Astrocyte of the hippocampus (primary cell): ENCODE data around the gene HORMAD2.
"Not testable (repeated sequence)": the region's sequence is repeated elsewhere in the genome, so short reads cannot be mapped to it uniquely, and the experiment has no call there.

Experiments
- DNase-seq: peaks from one replicate; pipeline ENCODE4 v3.0.0; 2011; ENCODE audit warnings: low read depth, low spot score

Gene HORMAD2

DNA sequence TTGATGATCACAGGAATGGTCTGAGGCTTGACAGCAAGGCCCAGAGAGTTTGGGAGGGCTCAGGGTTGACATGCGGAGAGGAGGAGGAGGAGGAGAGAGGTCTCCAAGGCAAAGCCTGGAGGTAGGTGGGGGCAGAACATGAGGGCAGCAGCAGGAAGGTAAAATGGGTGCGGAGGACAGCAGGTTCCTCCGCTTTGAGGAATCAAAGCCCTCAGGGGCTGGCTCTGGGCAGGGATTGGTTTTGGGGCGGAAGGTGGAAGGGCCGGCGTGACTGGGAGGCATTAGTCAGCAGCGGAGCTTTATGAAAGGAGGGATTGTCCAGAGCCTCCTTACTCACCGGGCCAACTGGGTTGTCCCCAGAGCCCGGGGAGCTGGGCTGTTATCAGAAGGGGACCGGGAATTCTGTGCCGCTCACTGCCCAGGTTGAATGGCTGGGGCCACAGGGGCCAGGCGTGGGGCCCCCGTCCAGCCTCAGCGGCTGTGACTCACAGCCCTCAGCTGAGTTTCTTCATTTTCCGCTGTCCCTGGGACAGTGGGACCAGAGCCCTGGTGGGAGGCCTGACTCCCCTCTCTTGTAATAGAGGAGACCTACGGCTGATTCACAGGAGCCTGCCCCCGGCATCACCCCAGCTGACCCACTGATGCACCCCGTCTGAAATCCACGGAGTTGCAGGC, 130.1 kb downstream of the HORMAD2 start:
- DNase-seq: peak; percentile 91

DNA sequence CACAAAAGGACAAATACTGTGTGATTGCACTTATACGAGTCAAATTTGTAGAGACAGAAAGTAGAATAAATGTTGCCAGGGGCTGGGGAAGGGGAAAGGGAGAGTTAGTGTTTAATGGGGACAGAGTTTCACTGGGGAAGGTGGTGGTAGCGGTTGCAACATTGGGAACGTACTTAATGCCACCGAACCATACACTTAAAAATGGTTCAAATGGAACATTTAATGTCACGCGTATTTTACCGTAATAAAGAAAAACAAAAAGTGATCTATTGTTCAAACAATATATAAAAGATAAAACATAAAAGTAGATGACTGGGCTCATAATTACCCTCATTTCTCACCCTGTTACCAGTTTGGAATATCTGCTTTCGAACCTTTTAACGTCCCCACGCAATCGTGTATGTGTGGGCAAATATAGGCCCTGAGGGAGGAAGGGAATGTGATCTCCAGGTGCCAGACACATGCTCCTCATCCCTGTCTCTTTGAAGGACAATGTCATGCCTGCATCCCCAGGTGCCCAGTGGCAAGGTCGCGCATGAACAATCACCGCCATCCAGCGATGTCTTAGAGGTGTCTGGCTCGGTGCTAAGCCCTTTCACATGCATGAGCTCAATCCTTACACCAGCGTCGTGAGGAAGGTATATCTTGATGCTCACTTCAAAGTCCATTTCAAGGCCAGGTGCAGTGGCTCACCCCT, 131.0 kb downstream of the HORMAD2 start:
- no peak for DNase-seq

DNA sequence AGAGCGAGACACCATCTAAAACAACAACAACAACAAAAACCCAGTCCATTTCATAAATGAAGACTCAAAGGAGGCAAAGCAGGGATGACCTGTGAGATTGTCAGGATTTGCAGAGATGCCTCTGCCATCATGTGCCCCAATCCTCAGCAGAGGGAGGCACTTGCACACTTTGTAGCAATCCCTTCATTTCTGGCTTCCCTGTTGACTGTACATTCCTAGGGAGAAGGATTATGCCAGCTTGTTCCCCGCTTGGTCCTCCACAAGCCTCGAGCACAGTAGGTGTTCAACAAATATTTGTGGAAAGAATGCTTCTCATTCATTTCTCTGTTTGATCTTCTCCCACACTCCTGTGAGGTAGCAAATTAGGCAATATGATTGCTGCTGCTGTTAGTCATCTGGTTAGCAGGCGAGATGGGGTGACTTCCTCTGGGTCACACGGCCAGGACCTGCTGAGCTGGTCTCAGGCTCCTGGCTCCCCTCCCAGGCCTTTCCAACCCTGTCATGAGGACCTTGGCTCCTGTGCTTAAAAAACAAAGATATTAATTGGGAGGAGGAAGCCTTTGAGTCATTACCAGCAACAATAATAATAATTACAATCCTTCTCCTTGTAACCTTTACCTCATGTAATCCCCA, 132.2 kb downstream of the HORMAD2 start:
- peak; percentile 95 for DNase-seq

DNA sequence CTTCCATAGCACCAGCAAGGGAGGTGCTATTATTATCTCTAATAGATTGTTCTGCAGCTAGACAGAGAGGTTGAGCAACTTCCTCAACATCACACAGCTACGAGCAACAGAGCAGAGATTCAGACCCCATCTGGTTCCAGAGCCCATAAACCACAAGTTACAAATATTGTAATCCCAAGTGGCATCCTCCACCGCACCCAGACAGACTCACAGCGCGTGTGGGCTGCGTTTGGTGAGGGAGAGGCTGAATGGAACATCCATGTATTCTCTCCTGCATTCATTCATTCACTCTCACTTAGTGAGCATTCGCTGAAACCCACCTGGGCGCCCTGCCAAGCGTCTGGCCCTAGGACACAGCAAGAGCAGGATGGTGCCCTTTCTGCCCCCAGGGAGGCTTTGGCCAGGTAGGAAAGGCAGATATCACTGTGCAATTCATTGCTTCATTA, 132.8 kb downstream of the HORMAD2 start:
- no peak for DNase-seq

DNA sequence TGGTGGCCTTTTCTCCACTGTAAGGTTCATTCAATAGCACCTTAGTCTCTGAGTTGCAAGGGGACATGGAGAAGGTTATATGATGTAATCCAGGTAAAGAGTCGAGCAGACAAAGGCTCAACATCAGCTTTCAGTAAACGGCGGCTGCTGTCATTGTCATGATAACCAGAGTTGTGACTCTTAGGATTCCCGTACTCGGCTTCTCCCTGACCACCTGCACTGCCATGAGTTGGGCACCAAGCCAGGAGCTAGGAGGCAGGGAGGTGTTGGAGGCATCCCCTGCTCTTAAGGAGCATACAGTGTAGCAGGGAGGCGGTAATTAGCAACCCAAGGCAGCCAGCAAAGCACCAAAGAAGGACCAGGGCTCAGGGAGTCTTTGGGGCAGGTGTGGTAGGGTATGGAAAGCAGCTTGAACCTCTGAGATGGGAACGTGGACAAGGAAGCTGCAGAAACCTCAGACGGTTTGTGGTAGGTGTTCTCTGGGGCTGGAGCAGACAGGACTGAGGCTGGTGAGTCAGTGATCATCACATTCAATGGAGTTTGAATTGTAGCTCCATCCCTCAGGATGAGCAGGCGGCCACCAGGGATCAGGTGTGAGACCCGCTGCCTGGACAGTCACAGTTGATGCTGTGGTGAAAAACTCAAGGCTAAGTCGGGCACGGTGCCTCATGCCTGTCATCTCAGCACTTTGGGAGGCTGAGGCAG, 134.6 kb downstream of the HORMAD2 start:
- no peak for DNase-seq

DNA sequence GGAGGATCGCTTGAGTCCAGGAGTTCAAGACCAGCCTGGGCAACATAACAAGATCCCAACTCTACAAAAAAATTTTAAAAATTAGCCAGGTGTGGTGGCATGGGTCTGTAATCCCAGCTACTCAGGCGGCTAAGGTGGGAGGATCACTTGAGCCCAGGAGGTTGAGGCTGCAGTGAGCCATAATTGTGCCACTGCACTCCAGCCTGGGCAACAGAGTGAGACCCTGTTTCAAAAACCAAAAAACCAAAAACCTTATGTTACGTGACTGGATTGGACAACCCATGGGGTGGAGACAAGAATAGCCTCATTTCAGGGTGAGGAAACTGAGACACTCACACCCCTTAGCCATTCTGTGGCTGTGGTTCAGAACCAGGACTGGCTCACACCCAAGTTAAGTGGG, 136.0 kb downstream of the HORMAD2 start:
- DNase-seq: not testable (repeated sequence)

DNA sequence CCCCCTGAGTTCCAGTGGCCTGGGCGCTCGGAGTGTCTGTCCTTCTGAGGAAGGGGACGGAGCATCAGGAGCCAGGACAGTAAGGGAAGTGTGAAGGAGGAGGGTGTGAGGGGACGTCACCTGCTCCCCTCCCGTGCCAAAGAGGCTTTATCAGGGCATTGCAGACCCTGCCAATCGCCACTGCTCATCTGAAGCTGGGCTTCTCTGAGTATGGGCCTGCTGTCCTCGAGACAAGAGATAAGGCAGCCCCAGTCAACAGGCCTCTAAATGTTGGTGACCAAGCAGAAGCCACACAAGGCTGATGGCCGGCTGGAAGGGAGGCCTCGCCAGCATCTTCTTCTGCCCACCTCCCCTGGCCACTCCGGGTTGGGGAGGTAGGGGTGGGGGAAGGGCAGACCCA, 136.4 kb downstream of the HORMAD2 start:
- no peak for DNase-seq

DNA sequence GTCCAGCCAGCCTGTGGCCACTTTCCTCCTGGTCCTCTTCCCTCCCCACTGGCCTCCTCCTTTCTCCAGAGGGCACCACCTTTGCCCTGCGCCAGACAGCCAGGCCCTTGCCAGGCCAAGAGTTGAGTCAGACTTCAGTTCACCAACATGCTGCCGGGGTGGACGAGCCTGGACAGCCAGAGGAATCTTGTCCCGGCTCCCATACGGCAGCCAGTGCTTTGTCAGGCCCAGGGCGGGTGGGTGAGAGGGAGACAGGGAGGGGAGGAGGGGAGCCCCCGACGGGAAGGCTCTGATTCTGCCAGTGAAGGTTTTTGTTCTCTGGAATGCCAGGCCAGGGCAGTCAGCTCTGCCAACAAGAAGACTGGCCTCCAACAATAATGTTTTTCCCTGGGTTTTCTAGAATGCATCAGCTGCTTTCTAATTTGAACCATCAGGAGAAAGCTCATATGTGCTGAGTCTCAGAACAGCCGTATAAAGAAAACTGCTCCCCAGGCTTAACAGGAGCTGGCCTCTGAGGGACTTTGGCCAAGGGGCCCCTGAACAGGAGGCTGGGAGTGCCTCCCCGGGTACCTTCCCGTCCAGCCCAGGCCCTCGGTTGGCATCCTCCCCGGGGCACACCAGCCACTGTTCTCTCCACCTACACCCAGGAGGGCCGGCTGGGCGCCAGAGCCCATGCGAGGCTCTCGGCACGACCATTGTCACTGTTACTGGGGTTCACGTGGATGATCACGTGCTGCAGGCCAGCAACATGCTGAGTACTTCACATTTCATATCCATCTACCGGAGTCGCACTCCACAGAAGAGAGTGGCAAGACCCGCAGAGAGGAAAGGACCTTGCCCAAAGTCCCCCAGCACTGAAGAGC, 137.7 kb downstream of the HORMAD2 start:
- DNase-seq: peak; percentile 90

DNA sequence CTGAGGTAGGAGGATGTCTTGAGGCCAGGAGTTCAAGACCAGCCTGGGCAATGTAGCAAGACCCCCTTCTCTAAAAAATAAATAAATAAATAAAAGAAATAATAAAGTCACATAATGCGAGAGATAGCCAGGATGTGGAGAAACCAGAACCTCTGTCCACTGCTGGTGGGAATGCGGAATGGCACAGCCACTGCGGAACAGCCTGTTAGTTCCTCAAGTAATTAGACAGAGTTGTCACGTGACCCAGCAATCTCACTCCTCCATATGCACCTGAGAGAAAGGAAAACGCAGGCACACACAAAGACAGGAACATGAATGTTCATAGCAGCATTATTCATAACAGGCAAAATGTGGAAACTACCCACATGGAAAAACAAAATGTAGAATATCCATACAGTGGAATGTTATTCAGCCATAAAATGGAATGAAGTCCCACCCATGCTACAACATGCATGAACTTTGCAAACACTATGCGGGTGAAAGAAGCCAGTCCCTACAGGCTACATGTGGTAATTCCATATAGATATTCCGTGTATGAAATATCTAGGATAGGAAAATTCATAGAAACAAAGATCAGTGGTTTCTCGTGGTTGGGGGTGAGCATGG, 138.9 kb downstream of the HORMAD2 start:
- no peak for DNase-seq

DNA sequence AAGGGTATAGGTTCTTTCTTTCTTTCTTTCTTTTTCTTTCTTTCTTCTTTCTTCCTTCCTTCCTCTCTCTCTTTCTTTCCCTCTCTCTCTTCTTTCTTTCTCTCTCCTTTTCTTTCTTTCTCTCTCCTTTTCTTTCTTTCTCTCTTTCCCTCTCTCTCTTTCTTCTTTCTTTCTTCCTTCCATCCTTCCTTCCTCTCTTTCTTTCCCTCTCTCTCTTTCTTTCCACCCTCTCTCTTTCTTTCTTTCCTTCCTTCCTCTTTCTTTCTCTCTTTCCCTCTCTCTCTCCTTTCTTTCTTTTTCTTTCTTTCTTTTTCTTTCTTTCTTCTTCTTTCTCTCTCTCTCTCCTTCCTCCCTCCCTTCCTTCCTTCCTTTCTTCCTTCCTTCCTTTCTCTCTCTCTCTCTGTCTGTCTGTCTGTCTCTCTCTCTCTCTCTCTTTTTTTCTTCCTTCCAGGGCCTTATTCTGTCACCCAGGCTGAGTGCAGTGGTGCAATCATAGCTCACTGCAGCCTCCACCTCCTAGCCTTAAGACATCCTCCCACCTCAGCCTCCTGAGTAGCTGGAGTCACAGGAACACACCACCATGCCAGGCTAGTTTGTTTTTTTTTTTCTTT, 139.5 kb downstream of the HORMAD2 start:
- no peak for DNase-seq

DNA sequence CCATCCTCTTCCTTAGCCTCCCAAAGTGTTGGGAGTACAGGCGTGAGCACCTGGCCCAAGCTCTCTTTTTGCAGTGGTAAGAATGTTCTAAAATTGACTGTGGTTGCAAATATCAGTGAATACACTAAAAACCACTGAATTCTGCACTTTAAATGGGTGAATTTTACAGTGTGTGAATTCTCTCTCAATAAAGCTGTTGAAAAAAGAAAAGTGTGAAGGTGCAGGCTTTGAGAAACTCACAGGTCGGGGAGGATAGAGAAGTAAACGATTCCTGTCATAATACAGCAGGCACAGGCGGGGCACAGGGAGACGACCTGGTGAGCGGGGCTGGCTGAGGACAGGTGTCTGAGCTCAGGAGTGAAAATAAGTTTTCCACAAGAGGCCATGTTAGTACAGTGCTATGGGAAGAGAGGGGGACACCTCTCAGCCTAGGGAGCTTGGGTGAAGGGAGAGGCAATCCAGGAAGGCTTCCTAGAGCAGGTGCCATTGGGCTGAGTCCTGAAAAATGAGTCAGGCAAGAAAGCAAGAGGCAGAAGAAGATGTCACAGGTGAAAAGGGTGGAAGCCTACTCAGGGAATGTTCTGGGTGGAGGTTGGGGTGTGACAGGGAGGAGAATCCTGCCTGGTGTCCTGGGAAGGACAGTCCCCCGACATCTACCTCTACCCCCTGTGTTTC, 140.2 kb downstream of the HORMAD2 start:
- no peak for DNase-seq

DNA sequence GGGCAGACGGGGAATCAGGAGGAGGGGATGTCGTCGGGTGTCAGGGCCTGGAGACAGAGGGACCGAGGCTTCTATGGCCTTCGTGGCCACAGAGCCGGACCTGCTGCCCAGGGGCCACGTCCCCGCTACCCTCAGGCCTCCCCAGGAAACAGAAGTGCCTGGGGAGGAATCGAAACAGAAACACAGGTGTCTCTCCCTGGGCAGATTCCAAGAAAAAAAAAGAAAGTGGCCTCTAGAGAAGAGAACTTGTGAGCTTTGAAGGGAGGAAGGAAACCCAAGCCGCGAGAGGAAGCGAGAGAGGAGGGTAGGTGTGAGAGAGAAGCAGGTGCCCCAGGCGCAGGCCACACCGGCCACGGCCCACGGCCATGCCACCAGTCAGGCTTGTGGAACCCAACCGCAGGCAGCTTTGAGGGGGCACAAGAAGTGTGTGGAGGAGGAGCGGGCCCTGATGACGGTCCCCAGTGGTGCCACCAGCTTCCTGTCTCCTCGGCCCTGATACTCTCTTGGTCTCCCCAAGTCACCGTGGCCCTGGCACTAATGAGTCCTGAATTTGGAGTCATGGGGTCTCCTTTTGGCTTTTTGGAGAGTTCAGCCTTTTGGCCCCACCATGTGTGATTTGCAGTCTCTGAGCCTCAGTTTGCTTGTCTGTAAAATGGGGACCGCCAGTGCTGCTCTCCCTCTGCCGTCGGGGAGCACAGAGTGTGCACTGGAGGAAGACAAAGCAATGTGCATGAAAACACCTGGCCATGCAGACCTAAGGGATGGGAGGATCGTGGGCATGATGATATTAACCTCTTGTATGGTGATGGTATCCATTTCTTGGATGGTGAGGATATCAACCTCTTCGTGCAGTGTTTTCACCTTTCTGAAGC, 141.1 kb downstream of the HORMAD2 start:
- no peak for DNase-seq

DNA sequence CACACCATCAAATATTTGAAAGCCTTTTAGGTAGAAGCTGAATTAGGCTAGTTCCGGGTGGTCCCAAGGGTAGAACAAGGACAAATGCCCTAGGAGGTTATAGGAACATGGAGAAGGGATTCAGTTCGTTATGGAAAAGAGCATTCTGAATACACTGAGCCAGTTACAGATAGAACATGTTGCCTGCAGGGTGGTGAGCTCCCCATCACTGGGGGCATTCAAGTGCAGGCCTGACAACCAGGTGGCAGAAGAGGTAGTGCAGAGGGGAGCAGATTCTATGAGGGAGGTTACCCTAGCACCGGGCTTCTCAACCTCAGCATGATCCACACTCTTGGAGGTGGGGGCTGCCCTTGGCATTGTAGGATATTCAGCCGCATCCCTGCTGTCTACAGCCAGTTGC, 142.1 kb downstream of the HORMAD2 start:
- no peak for DNase-seq

DNA sequence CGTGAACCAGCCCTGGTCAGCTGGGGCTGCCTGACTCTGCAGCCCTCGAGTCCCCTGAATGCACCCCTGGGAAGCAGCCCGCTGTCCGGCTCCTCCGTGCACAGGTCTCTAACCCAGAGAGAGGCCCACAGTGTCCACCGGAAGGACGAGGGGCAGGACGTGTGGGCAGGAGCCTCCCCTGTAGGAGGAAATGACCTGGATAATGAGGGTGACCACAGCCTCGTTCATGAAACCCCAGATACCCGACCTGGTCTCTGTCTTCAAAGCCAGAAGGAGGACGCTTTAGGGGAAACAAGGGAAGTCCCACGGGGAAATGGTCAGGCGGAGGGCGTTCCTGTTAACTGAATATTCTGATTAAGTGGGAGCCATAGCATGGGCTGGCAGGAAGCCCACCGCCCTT, 143.0 kb downstream of the HORMAD2 start:
- DNase-seq: no peak

DNA sequence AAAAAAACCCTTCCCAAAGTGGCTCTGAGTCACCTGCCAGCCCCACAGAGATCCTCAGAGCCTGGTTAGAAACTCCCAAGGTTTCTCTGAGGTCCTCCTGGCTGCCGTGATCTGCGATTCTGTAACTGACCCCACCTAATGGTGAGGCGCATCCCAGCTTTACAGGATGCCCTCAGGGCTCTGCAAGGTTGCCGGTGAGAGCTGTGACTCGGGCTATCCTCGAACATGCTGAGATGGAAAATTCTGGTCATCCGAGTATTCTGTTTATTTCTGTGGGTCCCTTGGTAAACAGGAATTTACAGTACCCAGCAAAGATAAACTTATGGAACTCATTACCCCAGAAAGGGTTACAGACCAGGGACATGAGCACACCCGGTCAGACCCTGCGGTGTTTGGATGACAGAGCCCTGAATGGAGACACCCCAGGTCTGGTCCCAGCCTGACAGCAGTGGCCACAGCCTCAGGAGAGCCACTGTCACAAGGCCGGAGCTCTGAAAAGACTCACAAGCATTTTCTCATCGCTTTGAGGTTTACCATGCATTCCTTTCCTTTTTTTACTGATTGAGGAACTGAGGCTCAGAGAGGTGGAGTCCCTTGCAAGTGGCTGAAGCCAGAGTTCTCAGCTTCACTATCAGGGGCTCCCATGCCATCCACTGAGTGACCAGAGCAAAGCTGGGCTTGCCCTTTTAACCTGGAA, 144.0 kb downstream of the HORMAD2 start:
- peak; percentile 78 for DNase-seq

DNA sequence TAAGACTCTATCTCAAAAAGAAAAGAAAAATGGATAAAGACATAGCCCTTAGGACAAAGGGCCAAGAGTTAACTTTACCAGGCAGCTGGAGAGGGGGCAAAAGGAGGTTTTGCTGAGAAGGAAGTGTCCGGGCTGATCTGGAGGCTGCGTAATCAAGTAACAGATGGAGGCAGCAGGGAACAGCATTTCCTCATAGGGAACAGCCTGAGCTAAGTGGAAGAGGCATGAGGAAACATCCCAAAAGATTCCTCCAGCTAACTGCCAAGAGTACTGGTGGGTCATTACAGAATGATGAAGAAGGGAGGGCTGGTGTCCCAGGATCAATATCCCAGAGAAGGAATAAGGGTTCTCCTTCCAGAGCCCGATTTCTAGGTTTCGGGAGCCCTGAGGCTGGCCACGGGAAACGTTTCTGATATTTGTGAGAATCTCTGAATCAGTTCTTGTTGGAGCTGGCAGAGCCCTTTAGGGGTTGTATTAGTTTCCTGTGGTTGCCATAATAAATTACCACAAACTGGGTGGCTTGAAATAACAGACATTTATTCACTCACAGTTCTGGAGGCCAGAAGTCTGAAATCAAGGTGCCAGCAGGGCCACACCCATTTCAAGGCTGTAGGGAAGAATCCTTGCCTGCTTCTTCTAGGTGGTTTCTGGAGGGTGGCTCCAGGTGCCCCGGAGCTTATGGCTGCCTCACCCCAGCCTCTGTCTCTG, 145.1 kb downstream of the HORMAD2 start:
- no peak for DNase-seq

DNA sequence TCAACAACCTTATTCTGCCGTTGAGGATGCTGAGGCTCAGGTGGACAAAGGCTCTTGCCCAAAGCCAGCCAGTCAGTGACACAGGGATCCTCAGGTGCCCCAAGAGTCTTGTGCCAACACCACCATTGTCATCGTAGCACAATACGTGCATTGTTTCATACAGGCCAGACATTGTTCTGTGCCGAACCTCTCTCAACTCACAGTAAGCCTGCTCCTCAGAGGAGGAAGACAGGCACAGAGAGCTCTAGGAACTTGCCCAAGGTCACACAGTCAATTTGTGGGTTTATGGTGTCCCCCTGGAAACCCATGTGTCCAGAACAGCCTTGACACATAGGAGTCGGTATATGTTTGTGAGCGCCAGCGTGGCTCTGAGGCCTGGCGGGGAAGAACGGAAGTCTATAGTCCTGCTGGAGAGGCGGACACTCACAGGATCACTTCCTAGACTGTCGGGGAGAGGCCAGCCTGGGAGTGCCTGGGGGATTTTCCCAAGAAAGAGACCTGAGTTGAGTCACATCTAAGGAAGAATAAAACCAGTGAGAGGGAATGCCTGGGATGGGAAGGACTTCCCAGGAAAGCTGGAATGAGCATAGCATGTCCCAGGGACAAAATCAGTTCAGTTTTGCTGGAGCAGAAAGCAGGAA, 146.0 kb downstream of the HORMAD2 start:
- peak; percentile 62 for DNase-seq
